GM12878 (cell line): ENCODE measurements around the gene DDR2. TPM values are rescaled to one million over a fixed set of nuclear protein-coding genes. Genes with fewer than 3 reads are reported as not detected.

Source experiments
- ATAC-seq: fragments of 200-7000 bp; cut with Tn5 transposase; 3 replicates; pipeline ENCODE4 v1.9.1; 2020; ENCODE audit warnings: mild to moderate bottlenecking, moderate library complexity
- BruUV-seq: library from RNA; stranded (reverse); fragments of 400-500 nt; replicated peaks from 2 replicates; lab custom pipeline; 2021; lab: Mats Ljungman, UMichigan
- CTCF ChIA-PET: fragments of 300-600 bp; sonication (Branson Sonifier 250); formaldehyde crosslinking; extraction: SDS; loops from one replicate; lab custom pipeline; 2021; ENCODE audit warnings: inconsistent platforms; lab: Yijun Ruan, JAX
- POLR2A ChIA-PET: fragments of 350-600 bp; formaldehyde crosslinking; extraction: SDS; loops from one replicate; lab custom pipeline; 2021; ENCODE audit warnings: inconsistent platforms; lab: Charles Lee
- RAD21 ChIA-PET: fragments of 300-600 bp; sonication (Branson Sonifier 250); formaldehyde crosslinking; loops from one replicate; lab custom pipeline; 2023; ENCODE audit warnings: antibody characterized with exemption; ENCODE audit not compliant: unreplicated experiment; lab: Charles Lee
- SMC1A ChIA-PET: fragments of 300-600 bp; sonication (Branson Sonifier 250); formaldehyde crosslinking; loops from one replicate; lab custom pipeline; 2023; ENCODE audit not compliant: unreplicated experiment, uncharacterized antibody; lab: Charles Lee
- DNase-seq: peaks from one replicate; pipeline ENCODE4 v3.0.0-alpha.2; 2011; ENCODE audit warnings: low read depth, low spot score
- FAIRE-seq: peaks from 3 replicates; lab custom pipeline; 2011; peaks lifted over from hg19 to GRCh38; lab: Jason Lieb, UNC
- H2AFZ ChIP-seq: 2 replicates; pipeline ENCODE4 v1.6.0; 2011; ENCODE audit warnings: low read depth, low read length, control low read depth; ENCODE audit not compliant: control insufficient read depth
- H3K27ac ChIP-seq: 2 replicates; pipeline ENCODE4 v1.5.1; 2011; ENCODE audit warnings: control low read depth; ENCODE audit not compliant: control insufficient read depth, insufficient read depth
- H3K27me3 ChIP-seq, 2 experiments: replicated peaks in 1 of 2; 2 replicates each; pipeline versions ENCODE4 v1.6.0 to v1.6.1; 2011; ENCODE audit warnings: low read length in 1 of 2; ENCODE audit not compliant: control insufficient read depth in 2 of 2, insufficient read depth in 2 of 2
- H3K36me3 ChIP-seq, 2 experiments: 2 replicates each; pipeline ENCODE4 v1.5.1; 2011; ENCODE audit warnings: low read length in 1 of 2; ENCODE audit not compliant: control insufficient read depth in 2 of 2, insufficient read depth in 2 of 2
- H3K4me1 ChIP-seq: 2 replicates; pipeline ENCODE4 v1.6.1; 2011; ENCODE audit warnings: mild to moderate bottlenecking, low read length, moderate library complexity, mixed read lengths; ENCODE audit not compliant: control insufficient read depth, insufficient read depth
- H3K4me2 ChIP-seq: 2 replicates; pipeline ENCODE4 v1.6.0; 2011; ENCODE audit warnings: control low read depth; ENCODE audit not compliant: control insufficient read depth, insufficient read depth
- H3K4me3 ChIP-seq: fragments of 200-600 bp; sonication (generic); 2 replicates; pipeline ENCODE4 v1.5.1; 2016
- H3K79me2 ChIP-seq: 2 replicates; pipeline ENCODE4 v1.6.0; 2011; ENCODE audit warnings: low read length; ENCODE audit not compliant: control insufficient read depth, insufficient read depth
- H3K9ac ChIP-seq: 2 replicates; pipeline ENCODE4 v1.8.0; 2011; ENCODE audit warnings: low read length, control low read depth, mixed read lengths; ENCODE audit not compliant: control insufficient read depth, insufficient read depth
- H3K9me3 ChIP-seq: replicated peaks from 3 replicates; pipeline ENCODE4 v1.5.1; 2011; ENCODE audit warnings: mild to moderate bottlenecking, low read length; ENCODE audit not compliant: control insufficient read depth, insufficient read depth
- H4K20me1 ChIP-seq: 2 replicates; pipeline ENCODE4 v1.6.0; 2011; ENCODE audit not compliant: control insufficient read depth, insufficient read depth
- BCL11A ChIP-seq: IDR thresholded peaks from 2 replicates; pipeline ENCODE4 v1.6.1; 2011; ENCODE audit warnings: low read depth, low read length
- CEBPB ChIP-seq, 2 experiments: fragments of 150-350 bp in 1 of 2; IDR thresholded peaks; 2 replicates each; pipeline ENCODE4 v1.6.1; 2012 to 2014; ENCODE audit warnings: low read depth in 2 of 2, low read length in 2 of 2, borderline replicate concordance in 1 of 2, inconsistent platforms in 1 of 2
- ELK1 ChIP-seq: IDR thresholded peaks from 2 replicates; pipeline ENCODE4 v1.6.1; 2012; ENCODE audit warnings: low read depth, low read length, improper control_type of control experiment
- EP300 ChIP-seq, 2 experiments: fragments of 150-350 bp in 1 of 2; IDR thresholded peaks; 2 replicates each; pipeline ENCODE4 v1.6.1; 2011 to 2012; ENCODE audit warnings: low read depth in 2 of 2, low read length in 2 of 2, borderline replicate concordance in 1 of 2, improper control_type of control experiment in 1 of 2, inconsistent platforms in 1 of 2; ENCODE audit not compliant: control insufficient read depth in 1 of 2
- ETV6 ChIP-seq, 2 experiments: fragments of 450-650 bp in 1 of 2; IDR thresholded peaks in 1 of 2; conservative IDR thresholded peaks in 1 of 2; 2 replicates each; pipeline ENCODE4 v1.6.1; 2014; ENCODE audit warnings: antibody characterized with exemption in 1 of 2, borderline replicate concordance in 1 of 2, low read depth in 1 of 2, mild to moderate bottlenecking in 1 of 2, moderate library complexity in 1 of 2
- IKZF2 ChIP-seq, 2 experiments: fragments of 450-650 bp; IDR thresholded peaks; 2 replicates each; pipeline ENCODE4 v1.6.1; 2017; ENCODE audit warnings: mild to moderate bottlenecking in 2 of 2, moderate library complexity in 2 of 2
- JUND ChIP-seq: IDR thresholded peaks from 2 replicates; pipeline ENCODE4 v1.6.1; 2012; ENCODE audit warnings: low read depth, mild to moderate bottlenecking, low read length, improper control_type of control experiment, moderate library complexity
- NBN ChIP-seq: fragments of 450-650 bp; IDR thresholded peaks from 2 replicates; pipeline ENCODE4 v1.6.1; 2016
- RAD21 ChIP-seq: IDR thresholded peaks from 2 replicates; pipeline ENCODE4 v1.6.1; 2011; ENCODE audit warnings: mild to moderate bottlenecking, low read depth, low read length, moderate library complexity; ENCODE audit not compliant: insufficient read depth
- RCOR1 ChIP-seq: conservative IDR thresholded peaks from 2 replicates; pipeline ENCODE4 v1.6.1; 2012; ENCODE audit warnings: low read depth, low read length, improper control_type of control experiment
- STAT3 ChIP-seq: IDR thresholded peaks from 2 replicates; pipeline ENCODE4 v1.6.1; 2011; ENCODE audit warnings: low read depth, low read length, improper control_type of control experiment
- TARDBP ChIP-seq: IDR thresholded peaks from 2 replicates; pipeline ENCODE4 v1.6.1; 2016; ENCODE audit warnings: borderline replicate concordance
- TCF3 ChIP-seq: IDR thresholded peaks from 2 replicates; pipeline ENCODE4 v1.6.1; 2012; ENCODE audit warnings: low read depth, mild to moderate bottlenecking, low read length, borderline replicate concordance; ENCODE audit not compliant: insufficient read depth
- WRNIP1 ChIP-seq: IDR thresholded peaks from 2 replicates; pipeline ENCODE4 v1.6.1; 2011; ENCODE audit warnings: low read depth, low read length, improper control_type of control experiment, borderline replicate concordance
- ZNF24 ChIP-seq: fragments of 450-650 bp; IDR thresholded peaks from 2 replicates; pipeline ENCODE4 v1.6.1; 2017; ENCODE audit warnings: antibody characterized with exemption, mild to moderate bottlenecking
- ZNF274 ChIP-seq: IDR thresholded peaks from one replicate; pipeline ENCODE4 v1.8.0; 2011; ENCODE audit not compliant: insufficient read length, insufficient read depth
- ZNF687 ChIP-seq: fragments of 450-650 bp; IDR thresholded peaks from 2 replicates; pipeline ENCODE4 v1.6.1; 2017; ENCODE audit warnings: mild to moderate bottlenecking, moderate library complexity
- ZSCAN29 ChIP-seq: fragments of 450-650 bp; IDR thresholded peaks from 2 replicates; pipeline ENCODE4 v1.6.1; 2017; ENCODE audit warnings: mild to moderate bottlenecking, moderate library complexity
- WGBS: methylation state at CpG from one replicate; pipeline ENCODE4 v1.1.6; 2016; ENCODE audit warnings: low lambda C conversion rate; ENCODE audit not compliant: insufficient replicate concordance, insufficient coverage; ENCODE audit errors: missing lambda C conversion rate; 5-methylcytosine and 5-hydroxymethylcytosine counted together
- in situ Hi-C: fragments of 300-500 bp; cut with MboI; formaldehyde crosslinking; loops from 9 replicates; pipeline ENCODE4 v1.14.3; 2018; ENCODE audit warnings: mixed read lengths
- intact Hi-C: fragments of 100-400 bp; cut with micrococcal nuclease; formaldehyde crosslinking; loops from one replicate; pipeline ENCODE4 v1.14.2; 2022; ENCODE audit not compliant: unreplicated experiment
- polyA plus RNA-seq, 11 experiments: library from polyadenylated mRNA; depleted of rRNA in 4 of 11; unstranded in 6 of 11; stranded (reverse) in 5 of 11; fragments of >200 nt; fragmentation: Nextera tagmentation in 4 of 11; fragmentation: Illumina TruSeq in 1 of 11; extraction: Ambion mirVana in 4 of 11; extraction: Trizol in 1 of 11; gene quantifications; 1 replicate in 1 of 11; 2 replicates in 10 of 11; pipeline versions ENCODE4 v1.2.1 to v1.2.3, GENCODE V29; 2011 to 2016; ENCODE audit warnings: inconsistent platforms in 2 of 11, missing spikeins in 2 of 11, low read depth in 1 of 11
- total RNA-seq, 4 experiments: library from RNA; depleted of rRNA in 3 of 4; stranded (reverse); fragments of >200 nt in 3 of 4; fragmentation: Illumina TruSeq in 1 of 4; extraction: Trizol in 1 of 4; gene quantifications; 2 replicates each; pipeline versions ENCODE4 v1.2.1 to v1.2.3, GENCODE V29; 2013 to 2021

DDR2 gene
- total and polyA plus RNA-seq, 10 of the 15 experiments (the other 5 are each of a cell fraction or from before 2014, with no cell fraction given), result 1.9 to 8.8 (median 5.5) TPM

- TF ChIP-seq ELK1, result no peak
- no peak for TF ChIP-seq NBN
Measured at GRCh38 chr1:162695687-162696086, 63.4 kb downstream of the DDR2 start (continued).

GRCh38 chr1:162696286-162696862 is 64.1 kb downstream of the DDR2 start:
- Histone ChIP-seq H3K9ac (no peak overlapping the region), H3K27ac (no peak overlapping the region), H2AFZ (no peak overlapping the region; the same call in 1 of the 2 replicates), H3K4me1 (0 out of 2 replicates have a peak, but pooled peaks cover 5% of the 10 kb centered on the region), H3K36me3 (no peaks in the 10 kb centered on the region), H3K79me2 (no peaks in the 10 kb centered on the region), H3K27me3 (no peaks in the 10 kb centered on the region), H4K20me1 (no peaks in the 10 kb centered on the region), H3K4me3 (no peak overlapping the region), H3K4me2 (no peak overlapping the region), H3K9me3 (no peaks in the 10 kb centered on the region)
- ChIA-PET RAD21 (interaction anchor here (0.6 to 0.9 kb wide), 2 partner anchors 19 to 60 kb away, joined by 3 read pairs; no protein-coding TSS in a partner anchor), SMC1A (interaction anchor here (1.3 to 3.1 kb wide), 4 partner anchors 16 to 67 kb away, joined by 3 to 7 read pairs (median 4); no protein-coding TSS in a partner anchor), POLR2A (interaction anchor here (1.0 to 1.1 kb wide), 2 partner anchors 66 to 98 kb away, joined by 3 read pairs; no protein-coding TSS in a partner anchor), CTCF (interaction anchor here (1.4 kb wide), 1 partner anchor 8 kb away, joined by 4 read pairs; no protein-coding TSS in a partner anchor)
- DNase-seq (no peak), FAIRE-seq (no peak), ATAC-seq (no peak)
- intact Hi-C loops (no loop called here), in situ Hi-C loops (no loop called here)
- 69% methylated on average over 5 of the region's 5 CpGs for WGBS
- no TSS peak for BruUV-seq
- no peak for TF ChIP-seq ETV6 (conservative IDR thresholded peaks at IDR 0.05 in 1 of 2, IDR thresholded peaks at IDR 0.05 in 1 of 2; ENCODE audit: borderline replicate concordance in 1 of 2, low read depth in 1 of 2)
- TF ChIP-seq JUND, result no peak
- no peak for TF ChIP-seq ZNF24
- no peak for TF ChIP-seq RAD21
- no peak for TF ChIP-seq EP300 (IDR thresholded peaks at IDR 0.05; ENCODE audit: borderline replicate concordance in 1 of 2, control insufficient read depth in 1 of 2, low read depth in 2 of 2, low read length in 2 of 2)
- no peak for TF ChIP-seq BCL11A
- TF ChIP-seq STAT3, result no peak
- no peak for TF ChIP-seq ZSCAN29
- no peak for TF ChIP-seq WRNIP1
- TF ChIP-seq CEBPB (IDR thresholded peaks at IDR 0.05; ENCODE audit: borderline replicate concordance in 1 of 2, low read depth in 2 of 2, low read length in 2 of 2), result no peak
- TF ChIP-seq ZNF687, result no peak
- no peak for TF ChIP-seq TARDBP
- no peak for TF ChIP-seq IKZF2 (IDR thresholded peaks at IDR 0.05)
- no peak for TF ChIP-seq TCF3
- TF ChIP-seq ZNF274, result no peak
- no peak for TF ChIP-seq RCOR1
